Endothelial cell (in vitro differentiated cells): ENCODE results near the gene CFAP54. TPM values are rescaled to one million over a fixed set of nuclear protein-coding genes. Genes with fewer than 3 reads are reported as not detected.
"Not testable (repeated sequence)": the region's sequence is repeated elsewhere in the genome, so short reads cannot be mapped to it uniquely, and the experiment has no call there.

Source experiments
- DNase-seq: peaks from one replicate; pipeline ENCODE4 v3.0.0; 2021; ENCODE audit warnings: low spot score
- H3K27ac Mint-ChIP-seq: one replicate; pipeline ENCODE4 v1.8.0; 2021; ENCODE audit warnings: mixed read lengths, inconsistent platforms; ENCODE audit not compliant: unreplicated experiment
- H3K27me3 Mint-ChIP-seq: one replicate; pipeline ENCODE4 v1.8.0; 2021; ENCODE audit warnings: mild to moderate bottlenecking, moderate library complexity, mixed read lengths, inconsistent platforms; ENCODE audit not compliant: unreplicated experiment
- H3K36me3 Mint-ChIP-seq: one replicate; pipeline ENCODE4 v1.8.0; 2021; ENCODE audit warnings: mild to moderate bottlenecking, low read depth, mixed read lengths, inconsistent platforms; ENCODE audit not compliant: unreplicated experiment
- H3K4me1 Mint-ChIP-seq: one replicate; pipeline ENCODE4 v1.8.0; 2021; ENCODE audit warnings: mild to moderate bottlenecking, mixed read lengths, inconsistent platforms; ENCODE audit not compliant: unreplicated experiment
- H3K4me3 Mint-ChIP-seq: one replicate; pipeline ENCODE4 v1.8.0; 2021; ENCODE audit warnings: mild to moderate bottlenecking, mixed read lengths, inconsistent platforms; ENCODE audit not compliant: unreplicated experiment
- H3K9me3 Mint-ChIP-seq: one replicate; pipeline ENCODE4 v1.8.0; 2021; ENCODE audit warnings: mixed read lengths, inconsistent platforms; ENCODE audit not compliant: unreplicated experiment
- total RNA-seq: library from RNA; stranded (reverse); fragmentation: NEBNext Ultra II Directional; extraction: Animal tissue kit (Norgen Biotek cat#: 25700); gene quantifications from one replicate; pipeline ENCODE4 v1.2.1, GENCODE V29; 2021; ENCODE audit not compliant: unreplicated experiment
- TF ChIP-seq, protein P1 (sequence below): fragments of 200-600 bp; sonication (generic); IDR thresholded peaks from one replicate; pipeline ENCODE4 v1.5.0; 2021; ENCODE audit warnings: antibody characterized with exemption; ENCODE audit not compliant: unreplicated experiment

CFAP54 gene
- total RNA-seq, 1 donor from 2014 or later: 2.5 TPM

- DNase-seq: no peak
- no peaks in the 10 kb centered on the region for H3K4me1 Mint-ChIP-seq
Measured at GRCh38 chr12:96714199-96714598, 224.8 kb downstream of the CFAP54 start.

GRCh38 chr12:96719660-96720362 lies 230.4 kb downstream of the CFAP54 start:
- Mint-ChIP-seq H3K27me3 (no peaks in the 10 kb centered on the region), H3K4me1 (no peaks in the 10 kb centered on the region), H3K27ac (no peak overlapping the region), H3K9me3 (no peaks in the 10 kb centered on the region), H3K36me3 (no peaks in the 10 kb centered on the region), H3K4me3 (no peak overlapping the region)
- TF ChIP-seq, protein P1, sequence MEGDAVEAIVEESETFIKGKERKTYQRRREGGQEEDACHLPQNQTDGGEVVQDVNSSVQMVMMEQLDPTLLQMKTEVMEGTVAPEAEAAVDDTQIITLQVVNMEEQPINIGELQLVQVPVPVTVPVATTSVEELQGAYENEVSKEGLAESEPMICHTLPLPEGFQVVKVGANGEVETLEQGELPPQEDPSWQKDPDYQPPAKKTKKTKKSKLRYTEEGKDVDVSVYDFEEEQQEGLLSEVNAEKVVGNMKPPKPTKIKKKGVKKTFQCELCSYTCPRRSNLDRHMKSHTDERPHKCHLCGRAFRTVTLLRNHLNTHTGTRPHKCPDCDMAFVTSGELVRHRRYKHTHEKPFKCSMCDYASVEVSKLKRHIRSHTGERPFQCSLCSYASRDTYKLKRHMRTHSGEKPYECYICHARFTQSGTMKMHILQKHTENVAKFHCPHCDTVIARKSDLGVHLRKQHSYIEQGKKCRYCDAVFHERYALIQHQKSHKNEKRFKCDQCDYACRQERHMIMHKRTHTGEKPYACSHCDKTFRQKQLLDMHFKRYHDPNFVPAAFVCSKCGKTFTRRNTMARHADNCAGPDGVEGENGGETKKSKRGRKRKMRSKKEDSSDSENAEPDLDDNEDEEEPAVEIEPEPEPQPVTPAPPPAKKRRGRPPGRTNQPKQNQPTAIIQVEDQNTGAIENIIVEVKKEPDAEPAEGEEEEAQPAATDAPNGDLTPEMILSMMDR: no peak
- DNase-seq: no peak

More at GRCh38 chr12:96714199-96714598, 224.8 kb downstream of the CFAP54 start:
- H3K36me3 Mint-ChIP-seq: no peaks in the 10 kb centered on the region
- TF ChIP-seq, protein P1: no peak
- no peak overlapping the region for H3K27ac Mint-ChIP-seq
- no peaks in the 10 kb centered on the region for H3K9me3 Mint-ChIP-seq
- H3K4me3 Mint-ChIP-seq: no peak overlapping the region
- H3K27me3 Mint-ChIP-seq: no peaks in the 10 kb centered on the region

GRCh38 chr12:96720363-96720705 lies 231.0 kb downstream of the CFAP54 start:
- TF ChIP-seq, protein P1: no peak
- no peak overlapping the region for H3K27ac Mint-ChIP-seq
- no peaks in the 10 kb centered on the region for H3K36me3 Mint-ChIP-seq
- no peak for DNase-seq
- H3K27me3 Mint-ChIP-seq: no peaks in the 10 kb centered on the region
- H3K4me1 Mint-ChIP-seq: no peaks in the 10 kb centered on the region
- H3K4me3 Mint-ChIP-seq: no peak overlapping the region
- H3K9me3 Mint-ChIP-seq: no peaks in the 10 kb centered on the region

- H3K9me3 Mint-ChIP-seq, H3K4me1 Mint-ChIP-seq, H3K36me3 Mint-ChIP-seq, H3K4me3 Mint-ChIP-seq, H3K27me3 Mint-ChIP-seq, H3K27ac Mint-ChIP-seq, DNase-seq: not testable (repeated sequence)
Measured at GRCh38 chr12:96729466-96729865, 240.1 kb downstream of the CFAP54 start.

DNA sequence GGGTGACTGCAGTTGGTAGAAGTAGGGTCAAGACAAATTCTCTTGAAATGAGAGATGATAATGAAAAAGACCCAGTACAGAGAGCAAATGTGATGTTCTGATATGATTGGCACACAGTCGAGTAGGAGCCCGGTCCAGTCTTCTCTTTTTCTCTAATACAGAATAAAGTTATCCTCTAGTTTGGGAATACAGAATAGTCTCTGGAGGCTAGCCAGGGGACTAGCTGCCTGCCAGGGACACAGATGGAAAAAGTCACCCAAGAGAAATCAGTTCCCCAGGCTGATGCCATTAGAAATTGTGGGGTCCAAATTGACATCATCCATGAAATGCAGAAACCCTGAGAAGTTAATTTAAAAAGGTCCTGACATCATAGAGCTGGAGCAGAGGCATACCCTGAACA lies 240.5 kb downstream of the CFAP54 start:
- no peak overlapping the region for H3K27ac Mint-ChIP-seq
- peaks cover 1% of the 10 kb centered on the region for H3K27me3 Mint-ChIP-seq
- no peaks in the 10 kb centered on the region for H3K4me1 Mint-ChIP-seq
- no peaks in the 10 kb centered on the region for H3K9me3 Mint-ChIP-seq
- H3K4me3 Mint-ChIP-seq: no peak overlapping the region
- no peak for DNase-seq
- no peaks in the 10 kb centered on the region for H3K36me3 Mint-ChIP-seq
- TF ChIP-seq, protein P1: no peak
